Lower leg skin (tissue), 3 donors: ENCODE data around the gene GLT6D1.

Source experiments
- POLR2A ChIP-seq, 2 donors: fragments of 450-650 bp; IDR thresholded peaks; one replicate each; pipeline ENCODE4 v1.6.1; 2016 to 2017; ENCODE audit warnings: antibody characterized with exemption in 2 of 2, mild to moderate bottlenecking in 1 of 2, moderate library complexity in 1 of 2
- TF ChIP-seq, protein P1 (sequence below), 3 donors: fragments of 450-650 bp; IDR thresholded peaks; one replicate each; pipeline ENCODE4 v1.5.1; 2016; ENCODE audit warnings: antibody characterized with exemption in 3 of 3, mild to moderate bottlenecking in 3 of 3, moderate library complexity in 2 of 3

DNA sequence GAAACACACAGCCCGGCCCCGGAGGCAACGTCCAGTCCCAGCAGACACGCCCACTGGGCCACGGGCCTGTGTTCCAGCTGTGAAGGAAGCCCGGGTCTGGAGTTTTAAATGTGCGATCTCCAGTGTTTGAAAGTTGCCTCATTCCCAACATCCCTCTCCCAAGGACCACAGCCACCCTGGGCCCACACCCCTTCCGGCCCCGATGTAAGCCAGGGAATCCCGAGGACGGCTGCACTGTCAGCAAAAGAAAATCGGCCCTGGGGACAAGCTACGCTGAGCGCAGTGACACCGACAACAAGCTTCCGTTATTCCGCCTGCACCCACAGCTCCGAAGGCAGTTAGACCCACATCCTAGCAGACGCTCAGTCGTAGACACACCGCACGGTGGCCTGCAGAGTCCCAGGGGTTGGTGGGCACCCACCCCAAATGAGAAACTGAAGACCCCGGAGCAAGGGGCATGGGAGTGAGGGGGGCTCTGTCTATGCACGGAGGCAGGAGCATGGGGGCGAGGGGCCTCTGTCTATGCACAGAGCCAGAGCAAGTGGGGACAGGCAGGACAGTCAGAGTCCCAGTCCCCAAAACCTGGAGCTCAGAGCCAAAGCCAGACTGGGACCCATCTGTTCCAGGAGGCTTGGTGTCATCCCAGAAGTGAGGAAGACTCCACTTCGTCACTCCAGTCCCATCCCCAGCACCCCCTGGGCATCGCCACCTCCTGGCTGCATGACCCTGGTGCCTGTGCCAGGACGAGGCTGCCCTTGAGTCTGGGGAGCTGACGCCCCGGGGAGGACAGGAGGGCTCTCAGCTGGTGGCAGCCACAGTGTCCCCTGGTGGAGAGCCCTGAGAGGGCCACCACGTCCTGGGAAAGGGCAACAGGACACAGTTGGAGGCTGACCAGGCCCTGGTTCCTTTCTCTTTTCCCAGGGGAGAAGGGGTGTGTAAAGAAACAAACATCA, 23.4 kb downstream of the GLT6D1 start:
- TF ChIP-seq, protein P1, sequence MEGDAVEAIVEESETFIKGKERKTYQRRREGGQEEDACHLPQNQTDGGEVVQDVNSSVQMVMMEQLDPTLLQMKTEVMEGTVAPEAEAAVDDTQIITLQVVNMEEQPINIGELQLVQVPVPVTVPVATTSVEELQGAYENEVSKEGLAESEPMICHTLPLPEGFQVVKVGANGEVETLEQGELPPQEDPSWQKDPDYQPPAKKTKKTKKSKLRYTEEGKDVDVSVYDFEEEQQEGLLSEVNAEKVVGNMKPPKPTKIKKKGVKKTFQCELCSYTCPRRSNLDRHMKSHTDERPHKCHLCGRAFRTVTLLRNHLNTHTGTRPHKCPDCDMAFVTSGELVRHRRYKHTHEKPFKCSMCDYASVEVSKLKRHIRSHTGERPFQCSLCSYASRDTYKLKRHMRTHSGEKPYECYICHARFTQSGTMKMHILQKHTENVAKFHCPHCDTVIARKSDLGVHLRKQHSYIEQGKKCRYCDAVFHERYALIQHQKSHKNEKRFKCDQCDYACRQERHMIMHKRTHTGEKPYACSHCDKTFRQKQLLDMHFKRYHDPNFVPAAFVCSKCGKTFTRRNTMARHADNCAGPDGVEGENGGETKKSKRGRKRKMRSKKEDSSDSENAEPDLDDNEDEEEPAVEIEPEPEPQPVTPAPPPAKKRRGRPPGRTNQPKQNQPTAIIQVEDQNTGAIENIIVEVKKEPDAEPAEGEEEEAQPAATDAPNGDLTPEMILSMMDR (IDR thresholded peaks at IDR 0.05) = no peak
- TF ChIP-seq POLR2A (IDR thresholded peaks at IDR 0.05) = no peak
